Neural cell (in vitro differentiated cells): ENCODE measurements around the gene ANKRD28. TPM values are rescaled to one million over a fixed set of nuclear protein-coding genes. Genes with fewer than 3 reads are reported as not detected.

Source experiments
- H2AFZ ChIP-seq: fragments of 200-600, 300-800 bp; sonication (generic), shearing (Covaris generic); 2 replicates; pipeline ENCODE4 v1.6.0; 2014; ENCODE audit warnings: low read depth, mild to moderate bottlenecking, antibody characterized with exemption, low read length, moderate library complexity
- H3F3A ChIP-seq: fragments of 200-600 bp; shearing (Covaris generic); 2 replicates; pipeline ENCODE4 v1.6.1; 2016; ENCODE audit warnings: mild to moderate bottlenecking, moderate library complexity, mixed read lengths, antibody characterized with exemption, low read length; ENCODE audit not compliant: insufficient read depth, poor library complexity, severe bottlenecking
- H3K27ac ChIP-seq: fragments of 200-600, 300-800 bp; sonication (generic), shearing (Covaris generic); 2 replicates; pipeline ENCODE4 v1.5.1; 2014; ENCODE audit warnings: mild to moderate bottlenecking, low read length, moderate library complexity
- H3K27me3 ChIP-seq: fragments of 300-800, 200-600 bp; sonication (generic), shearing (Covaris generic); 2 replicates; pipeline ENCODE4 v1.6.0; 2014; ENCODE audit warnings: mild to moderate bottlenecking, low read depth, low read length, moderate library complexity; ENCODE audit not compliant: insufficient read depth
- H3K36me3 ChIP-seq: fragments of 300-800, 200-600 bp; sonication (generic), shearing (Covaris generic); 2 replicates; pipeline ENCODE4 v1.5.1; 2014; ENCODE audit warnings: mild to moderate bottlenecking, antibody characterized with exemption, low read length, moderate library complexity; ENCODE audit not compliant: insufficient read depth
- H3K4me2 ChIP-seq: fragments of 300-800, 200-600 bp; sonication (generic), shearing (Covaris generic); 2 replicates; pipeline ENCODE4 v1.6.0; 2014; ENCODE audit warnings: mild to moderate bottlenecking, low read length
- H3K4me3 ChIP-seq: fragments of 300-800, 200-600 bp; sonication (generic), shearing (Covaris generic); 2 replicates; pipeline ENCODE4 v1.5.1; 2014; ENCODE audit warnings: mild to moderate bottlenecking, low read length, moderate library complexity
- H3K79me2 ChIP-seq: fragments of 200-600 bp; shearing (Covaris generic); replicated peaks from 2 replicates; pipeline ENCODE4 v1.6.0; 2014; ENCODE audit warnings: mild to moderate bottlenecking, low read length, moderate library complexity; ENCODE audit not compliant: insufficient read depth
- H3K9ac ChIP-seq: fragments of 300-800, 200-600 bp; sonication (generic), shearing (Covaris generic); 2 replicates; pipeline ENCODE4 v1.6.1; 2016; ENCODE audit warnings: mild to moderate bottlenecking, low read length, mixed read lengths
- H3K9me2 ChIP-seq: fragments of 200-600 bp; shearing (Covaris generic); 2 replicates; pipeline ENCODE4 v1.6.1; 2016; ENCODE audit warnings: mild to moderate bottlenecking, low read length, mixed read lengths; ENCODE audit not compliant: insufficient read depth
- H3K9me3 ChIP-seq: fragments of 200-600, 300-800 bp; sonication (generic), shearing (Covaris generic); 2 replicates; pipeline ENCODE4 v1.6.1; 2016; ENCODE audit warnings: mild to moderate bottlenecking, mixed run types, low read length, moderate library complexity, mixed read lengths
- H4K20me1 ChIP-seq: fragments of 200-600 bp; shearing (Covaris generic); 2 replicates; pipeline ENCODE4 v1.6.1; 2016; ENCODE audit warnings: mild to moderate bottlenecking, mixed run types; ENCODE audit not compliant: insufficient read depth
- EP300 ChIP-seq: fragments of 450-650 bp; conservative IDR thresholded peaks from 2 replicates; pipeline ENCODE4 v1.6.1; 2014; ENCODE audit warnings: antibody characterized with exemption, mild to moderate bottlenecking, moderate library complexity; ENCODE audit not compliant: poor library complexity, severe bottlenecking
- EZH2 ChIP-seq: fragments of 200-600, 300-800 bp; shearing (Covaris generic), sonication (generic); IDR thresholded peaks from 2 replicates; pipeline ENCODE4 v1.6.1; 2014; ENCODE audit warnings: antibody characterized with exemption, low read length, borderline replicate concordance, mild to moderate bottlenecking; ENCODE audit not compliant: insufficient read depth, poor library complexity, severe bottlenecking
- MXI1 ChIP-seq: fragments of 450-650 bp; conservative IDR thresholded peaks from 2 replicates; pipeline ENCODE4 v1.6.1; 2014; ENCODE audit warnings: antibody characterized with exemption, mild to moderate bottlenecking; ENCODE audit not compliant: poor library complexity, severe bottlenecking
- POLR2AphosphoS5 ChIP-seq: IDR thresholded peaks from 2 replicates; pipeline ENCODE4 v1.6.1; 2012
- RAD21 ChIP-seq: fragments of 450-650 bp; conservative IDR thresholded peaks from 2 replicates; pipeline ENCODE4 v1.6.1; 2014; ENCODE audit warnings: antibody characterized with exemption, mild to moderate bottlenecking, moderate library complexity
- SMC3 ChIP-seq: fragments of 450-650 bp; conservative IDR thresholded peaks from 2 replicates; pipeline ENCODE4 v1.6.1; 2014; ENCODE audit warnings: antibody characterized with exemption, mild to moderate bottlenecking, moderate library complexity; ENCODE audit not compliant: poor library complexity
- TAF1 ChIP-seq: IDR thresholded peaks from 2 replicates; pipeline ENCODE4 v1.6.1; 2012; ENCODE audit warnings: low read depth
- polyA plus RNA-seq: library from polyadenylated mRNA; depleted of rRNA; stranded (reverse); fragments of >200 nt; gene quantifications from 2 replicates; pipeline ENCODE4 v1.2.3, GENCODE V29; 2014
- TF ChIP-seq, protein P1 (sequence below): IDR thresholded peaks from 2 replicates; pipeline ENCODE4 v1.6.1; 2012; ENCODE audit warnings: borderline replicate concordance
- TF ChIP-seq, protein P2 (sequence below): fragments of 450-650 bp; IDR thresholded peaks from 2 replicates; pipeline ENCODE4 v1.5.1; 2014; ENCODE audit warnings: antibody characterized with exemption, mild to moderate bottlenecking, moderate library complexity; ENCODE audit not compliant: poor library complexity, severe bottlenecking

Gene ANKRD28
- polyA plus RNA-seq, 1 donor from 2014 or later = 101 TPM

DNA sequence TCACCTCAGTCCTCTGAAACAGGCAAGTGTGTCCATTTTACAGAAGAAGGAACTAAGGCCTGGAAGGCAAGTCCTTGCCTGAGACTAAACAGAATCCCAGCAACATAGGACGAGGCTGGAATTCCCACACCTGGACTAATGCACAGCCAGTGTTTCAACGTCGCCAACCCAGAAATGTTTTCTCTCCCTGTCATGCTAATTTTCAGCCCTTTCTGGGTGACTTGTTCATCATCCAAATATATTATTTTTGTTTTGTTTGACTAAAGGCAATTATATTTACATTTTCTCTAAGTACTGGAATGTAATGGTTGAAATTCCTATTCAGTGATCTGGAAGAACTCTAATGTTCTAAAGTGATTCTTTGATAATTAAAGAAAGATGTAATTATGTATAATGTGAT, 144.5 kb downstream of the ANKRD28 start:
- Histone ChIP-seq H4K20me1 (no peaks in the 10 kb centered on the region), H3F3A (no peaks in the 10 kb centered on the region), H3K9me3 (no peaks in the 10 kb centered on the region), H3K4me3 (no peak overlapping the region), H3K9me2 (no peaks in the 10 kb centered on the region), H3K27me3 (no peaks in the 10 kb centered on the region), H3K79me2 (no peaks in the 10 kb centered on the region), H3K4me2 (no peak overlapping the region), H3K36me3 (no peaks in the 10 kb centered on the region), H3K27ac (no peak overlapping the region), H2AFZ (no peak overlapping the region), H3K9ac (no peak overlapping the region)
- TF ChIP-seq MXI1 (no peak), SMC3 (no peak), RAD21 (no peak), TAF1 (no peak), EP300 (no peak), POLR2AphosphoS5 (no peak), EZH2 (no peak)
- TF ChIP-seq, protein P1, sequence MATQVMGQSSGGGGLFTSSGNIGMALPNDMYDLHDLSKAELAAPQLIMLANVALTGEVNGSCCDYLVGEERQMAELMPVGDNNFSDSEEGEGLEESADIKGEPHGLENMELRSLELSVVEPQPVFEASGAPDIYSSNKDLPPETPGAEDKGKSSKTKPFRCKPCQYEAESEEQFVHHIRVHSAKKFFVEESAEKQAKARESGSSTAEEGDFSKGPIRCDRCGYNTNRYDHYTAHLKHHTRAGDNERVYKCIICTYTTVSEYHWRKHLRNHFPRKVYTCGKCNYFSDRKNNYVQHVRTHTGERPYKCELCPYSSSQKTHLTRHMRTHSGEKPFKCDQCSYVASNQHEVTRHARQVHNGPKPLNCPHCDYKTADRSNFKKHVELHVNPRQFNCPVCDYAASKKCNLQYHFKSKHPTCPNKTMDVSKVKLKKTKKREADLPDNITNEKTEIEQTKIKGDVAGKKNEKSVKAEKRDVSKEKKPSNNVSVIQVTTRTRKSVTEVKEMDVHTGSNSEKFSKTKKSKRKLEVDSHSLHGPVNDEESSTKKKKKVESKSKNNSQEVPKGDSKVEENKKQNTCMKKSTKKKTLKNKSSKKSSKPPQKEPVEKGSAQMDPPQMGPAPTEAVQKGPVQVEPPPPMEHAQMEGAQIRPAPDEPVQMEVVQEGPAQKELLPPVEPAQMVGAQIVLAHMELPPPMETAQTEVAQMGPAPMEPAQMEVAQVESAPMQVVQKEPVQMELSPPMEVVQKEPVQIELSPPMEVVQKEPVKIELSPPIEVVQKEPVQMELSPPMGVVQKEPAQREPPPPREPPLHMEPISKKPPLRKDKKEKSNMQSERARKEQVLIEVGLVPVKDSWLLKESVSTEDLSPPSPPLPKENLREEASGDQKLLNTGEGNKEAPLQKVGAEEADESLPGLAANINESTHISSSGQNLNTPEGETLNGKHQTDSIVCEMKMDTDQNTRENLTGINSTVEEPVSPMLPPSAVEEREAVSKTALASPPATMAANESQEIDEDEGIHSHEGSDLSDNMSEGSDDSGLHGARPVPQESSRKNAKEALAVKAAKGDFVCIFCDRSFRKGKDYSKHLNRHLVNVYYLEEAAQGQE = no peak
- TF ChIP-seq, protein P2, sequence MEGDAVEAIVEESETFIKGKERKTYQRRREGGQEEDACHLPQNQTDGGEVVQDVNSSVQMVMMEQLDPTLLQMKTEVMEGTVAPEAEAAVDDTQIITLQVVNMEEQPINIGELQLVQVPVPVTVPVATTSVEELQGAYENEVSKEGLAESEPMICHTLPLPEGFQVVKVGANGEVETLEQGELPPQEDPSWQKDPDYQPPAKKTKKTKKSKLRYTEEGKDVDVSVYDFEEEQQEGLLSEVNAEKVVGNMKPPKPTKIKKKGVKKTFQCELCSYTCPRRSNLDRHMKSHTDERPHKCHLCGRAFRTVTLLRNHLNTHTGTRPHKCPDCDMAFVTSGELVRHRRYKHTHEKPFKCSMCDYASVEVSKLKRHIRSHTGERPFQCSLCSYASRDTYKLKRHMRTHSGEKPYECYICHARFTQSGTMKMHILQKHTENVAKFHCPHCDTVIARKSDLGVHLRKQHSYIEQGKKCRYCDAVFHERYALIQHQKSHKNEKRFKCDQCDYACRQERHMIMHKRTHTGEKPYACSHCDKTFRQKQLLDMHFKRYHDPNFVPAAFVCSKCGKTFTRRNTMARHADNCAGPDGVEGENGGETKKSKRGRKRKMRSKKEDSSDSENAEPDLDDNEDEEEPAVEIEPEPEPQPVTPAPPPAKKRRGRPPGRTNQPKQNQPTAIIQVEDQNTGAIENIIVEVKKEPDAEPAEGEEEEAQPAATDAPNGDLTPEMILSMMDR = no peak

DNA sequence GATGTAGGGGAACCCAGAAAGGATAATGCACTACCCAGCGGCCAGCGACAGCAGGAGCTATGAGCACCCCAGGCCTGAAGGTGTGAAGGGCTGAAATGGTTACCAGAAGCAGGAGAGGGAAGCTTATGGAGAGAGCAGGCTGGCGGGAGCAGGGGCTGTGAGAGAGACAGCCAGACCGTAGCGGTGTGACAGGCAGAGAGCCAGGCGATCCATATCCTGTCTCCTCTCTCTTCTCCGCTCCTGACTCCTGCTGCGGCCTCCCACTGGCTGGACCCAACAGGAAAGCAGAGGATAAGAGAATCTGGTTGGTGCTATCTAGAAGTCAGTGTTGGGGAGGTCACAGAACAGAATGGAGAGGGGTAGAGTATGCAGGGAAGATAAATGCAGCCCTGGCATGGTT, 146.4 kb downstream of the ANKRD28 start:
- Histone ChIP-seq H3K79me2 (no peaks in the 10 kb centered on the region), H3K36me3 (no peaks in the 10 kb centered on the region), H3K27ac (no peak overlapping the region), H3F3A (no peaks in the 10 kb centered on the region), H3K9ac (no peak overlapping the region), H3K9me3 (no peaks in the 10 kb centered on the region), H3K9me2 (no peaks in the 10 kb centered on the region), H3K4me3 (no peak overlapping the region), H2AFZ (no peak overlapping the region), H4K20me1 (no peaks in the 10 kb centered on the region), H3K27me3 (no peaks in the 10 kb centered on the region), H3K4me2 (no peak overlapping the region)
- TF ChIP-seq POLR2AphosphoS5 (no peak), RAD21 (no peak), EP300 (no peak), TAF1 (no peak), SMC3 (no peak), MXI1 (no peak), EZH2 (no peak)
- TF ChIP-seq, protein P1 = no peak
- TF ChIP-seq, protein P2 = no peak
